Measurements from ENCODE around the gene MMP20.
A peak's percentile ranks its signal among the peaks of the same experiment; 100 is the strongest.

MMP20 gene

GRCh38 chr11:102625177-102625576, at the start of gene MMP20:
MMP20 (minus strand) TSS chr11:102625332; CDS start chr11:102625319, 13 bp downstream.
- TF ChIP-seq CTCF (IDR thresholded peaks at IDR 0.05; ENCODE audit: extremely low read depth, missing control alignments) = no peak
- no peak for DNase-seq (ENCODE audit: low spot score)

GRCh38 chr11:102669664-102670063, 44.5 kb upstream of the MMP20 start:
- TF ChIP-seq CTCF (IDR thresholded peaks at IDR 0.05; ENCODE audit: extremely low read depth, missing control alignments) = no peak
- DNase-seq (ENCODE audit: low spot score) = no peak

GRCh38 chr11:102666331-102666957, 41.3 kb upstream of the MMP20 start:
- peak; percentile 37 for TF ChIP-seq CTCF (IDR thresholded peaks at IDR 0.05; ENCODE audit: extremely low read depth, missing control alignments)
- DNase-seq (ENCODE audit: low spot score) = peak; percentile 52

GRCh38 chr11:102664001-102664752, 39.0 kb upstream of the MMP20 start:
- no peak for DNase-seq (ENCODE audit: low spot score)
- peak; percentile 49 for TF ChIP-seq CTCF (IDR thresholded peaks at IDR 0.05; ENCODE audit: extremely low read depth, missing control alignments)

- no peak for DNase-seq (ENCODE audit: low spot score)
- TF ChIP-seq CTCF (IDR thresholded peaks at IDR 0.05; ENCODE audit: extremely low read depth, missing control alignments) = no peak
Measured at GRCh38 chr11:102662607-102663006, 37.5 kb upstream of the MMP20 start.

- no peak for DNase-seq (ENCODE audit: low spot score)
- no peak for TF ChIP-seq CTCF (IDR thresholded peaks at IDR 0.05; ENCODE audit: extremely low read depth, missing control alignments)
Measured at GRCh38 chr11:102661040-102661439, 35.9 kb upstream of the MMP20 start.

GRCh38 chr11:102656528-102656927, 31.4 kb upstream of the MMP20 start:
- DNase-seq (ENCODE audit: low spot score) = no peak
- TF ChIP-seq CTCF (IDR thresholded peaks at IDR 0.05; ENCODE audit: extremely low read depth, missing control alignments) = no peak

All from GM20000 (cell line).